Mammary epithelial cell (primary cell): ENCODE results near the gene AHRR.

ENCODE experiments used
- CTCF ChIP-seq, 2 donors: IDR thresholded peaks in 1 of 2; conservative IDR thresholded peaks in 1 of 2; 2 replicates each; pipeline ENCODE4 v1.5.1; 2011 to 2012; ENCODE audit warnings: inconsistent platforms in 2 of 2, low read length in 2 of 2, mild to moderate bottlenecking in 2 of 2, control low read depth in 1 of 2, low read depth in 1 of 2; ENCODE audit not compliant: insufficient read depth in 1 of 2; ENCODE audit errors: extremely low read depth in 1 of 2
- EZH2 ChIP-seq: IDR thresholded peaks from 2 replicates; pipeline ENCODE4 v1.6.1; 2012; ENCODE audit warnings: low read length, inconsistent platforms, borderline replicate concordance

- TF ChIP-seq CTCF (conservative IDR thresholded peaks at IDR 0.05 in 1 of 2, IDR thresholded peaks at IDR 0.05 in 1 of 2; ENCODE audit: extremely low read depth in 1 of 2, insufficient read depth in 1 of 2, low read depth in 1 of 2, low read length in 2 of 2) = no peak
- TF ChIP-seq EZH2 = no peak
Observed at GRCh38 chr5:438481-438981, 117.0 kb downstream of the AHRR start.
